ENCODE measurements around the gene OPA1.
"Not testable (repeated sequence)": the region's sequence is repeated elsewhere in the genome, so short reads cannot be mapped to it uniquely, and the experiment has no call there.

The OPA1 gene

GRCh38 chr3:193590088-193590856 is 2.7 kb upstream of the OPA1 start:
- DNase-seq = no peak

DNA sequence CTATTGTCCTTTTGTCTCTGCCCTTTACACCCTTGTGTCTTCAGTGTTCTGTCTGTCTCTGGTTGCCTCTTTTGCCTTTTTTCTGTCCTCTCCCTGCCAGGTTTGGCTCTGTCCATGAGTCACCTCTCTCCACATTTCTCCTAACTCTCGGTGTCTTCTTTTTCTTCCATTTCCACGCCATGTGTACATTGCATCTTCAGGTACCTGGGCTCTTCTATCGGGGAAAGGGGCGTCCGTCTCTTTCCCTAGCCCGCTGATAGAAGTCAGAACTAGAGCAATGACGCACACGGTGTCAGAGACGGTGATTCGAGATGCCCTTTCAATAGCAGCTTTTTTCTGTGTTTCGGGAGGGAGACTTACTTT is 641 bp downstream of the OPA1 start:
- DNase-seq = peak; percentile 35

GRCh38 chr3:193594946-193595689 is 2.1 kb downstream of the OPA1 start:
- DNase-seq = no peak

GRCh38 chr3:193595939-193596487 is 3.0 kb downstream of the OPA1 start:
- DNase-seq = no peak

DNA sequence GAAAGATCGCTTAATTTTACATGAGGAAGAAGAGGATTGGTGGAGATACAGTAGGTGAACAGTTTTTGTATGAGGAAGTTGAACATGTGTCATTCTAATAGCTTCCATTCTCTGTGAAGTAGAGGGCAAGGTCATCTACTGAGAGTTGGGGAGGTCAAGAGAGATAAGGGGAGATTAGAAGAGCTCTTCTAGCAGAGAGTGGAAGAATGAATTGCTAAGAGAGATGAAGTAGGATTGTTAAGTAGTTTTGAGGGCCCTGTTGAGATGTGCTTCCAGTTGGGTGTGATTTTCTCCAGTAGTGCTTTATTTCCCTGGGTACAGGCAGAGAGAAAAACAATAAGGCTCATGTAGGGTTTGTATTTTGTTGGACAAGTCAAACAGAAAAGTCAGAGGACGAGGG is 5.2 kb downstream of the OPA1 start:
- no peak for DNase-seq

DNA sequence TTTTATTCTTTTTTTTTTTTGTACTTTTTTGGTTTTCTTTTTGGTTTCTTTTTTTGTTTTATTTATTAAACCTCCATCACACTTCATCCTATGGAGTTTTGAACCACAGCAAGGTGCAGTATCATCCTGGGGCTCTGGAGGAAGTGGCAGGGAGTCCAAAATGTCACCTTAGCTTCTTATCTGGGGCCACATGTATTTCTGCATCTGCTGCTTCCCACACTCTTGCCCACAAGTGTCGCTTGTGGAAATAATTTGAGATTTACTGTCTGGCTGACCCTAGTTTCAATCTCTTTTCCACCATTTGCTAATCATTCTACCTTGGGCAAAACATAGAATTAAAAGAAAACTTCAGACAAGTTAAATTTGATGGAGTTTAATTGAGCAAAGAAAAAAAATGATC is 6.4 kb downstream of the OPA1 start:
- DNase-seq = no peak

- DNase-seq = no peak
Measured at GRCh38 chr3:193605876-193606275, 12.9 kb downstream of the OPA1 start.

GRCh38 chr3:193606892-193607291 is 13.9 kb downstream of the OPA1 start:
- not testable (repeated sequence) for DNase-seq

GRCh38 chr3:193610516-193610915 is 17.5 kb downstream of the OPA1 start:
- DNase-seq = not testable (repeated sequence)

- no peak for DNase-seq
Measured at GRCh38 chr3:193614430-193614829, 21.4 kb downstream of the OPA1 start.

GRCh38 chr3:193617628-193618027 is 24.6 kb downstream of the OPA1 start:
- DNase-seq = no peak

DNA sequence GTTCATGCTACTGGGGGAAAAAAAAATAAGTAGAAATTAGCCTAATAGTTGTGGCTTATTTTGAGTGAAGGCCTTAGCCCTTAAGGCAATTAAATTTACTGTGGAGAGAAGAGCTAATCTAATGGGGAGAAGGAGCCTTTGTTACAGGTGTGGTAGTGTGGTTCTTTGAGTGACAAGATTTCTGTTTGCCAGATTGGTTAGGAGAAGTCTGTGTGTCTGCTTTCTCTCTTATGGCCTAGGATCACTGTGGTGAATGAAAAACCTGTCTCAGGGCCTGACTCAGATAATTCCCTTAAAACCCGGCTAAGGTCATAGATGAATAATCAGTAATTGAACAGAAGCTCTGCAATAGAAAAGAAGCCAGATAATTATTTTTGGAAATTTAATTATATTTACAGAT is 27.0 kb downstream of the OPA1 start:
- no peak for DNase-seq

GRCh38 chr3:193620650-193621049 is 27.6 kb downstream of the OPA1 start:
- DNase-seq = no peak

GRCh38 chr3:193621127-193621526 is 28.1 kb downstream of the OPA1 start:
- DNase-seq = no peak

- DNase-seq = no peak
Measured at GRCh38 chr3:193630005-193630404, 37.0 kb downstream of the OPA1 start.

DNA sequence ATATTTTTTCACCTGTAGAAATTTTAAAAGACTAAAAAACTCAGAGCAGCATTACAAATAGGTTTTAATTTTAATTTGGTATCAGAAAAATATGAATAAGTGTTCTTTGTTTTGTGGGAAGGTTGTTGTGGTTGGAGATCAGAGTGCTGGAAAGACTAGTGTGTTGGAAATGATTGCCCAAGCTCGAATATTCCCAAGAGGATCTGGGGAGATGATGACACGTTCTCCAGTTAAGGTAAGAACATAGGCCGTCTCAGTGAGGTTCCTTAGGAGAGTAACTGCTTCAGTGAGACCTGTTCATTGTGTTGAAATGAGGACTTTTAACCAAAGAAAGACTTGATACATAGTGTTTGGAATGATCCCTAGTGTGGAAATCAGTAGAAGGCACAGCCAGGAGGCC is 44.8 kb downstream of the OPA1 start:
- DNase-seq = no peak

GRCh38 chr3:193638833-193639232 is 45.8 kb downstream of the OPA1 start:
- no peak for DNase-seq

DNA sequence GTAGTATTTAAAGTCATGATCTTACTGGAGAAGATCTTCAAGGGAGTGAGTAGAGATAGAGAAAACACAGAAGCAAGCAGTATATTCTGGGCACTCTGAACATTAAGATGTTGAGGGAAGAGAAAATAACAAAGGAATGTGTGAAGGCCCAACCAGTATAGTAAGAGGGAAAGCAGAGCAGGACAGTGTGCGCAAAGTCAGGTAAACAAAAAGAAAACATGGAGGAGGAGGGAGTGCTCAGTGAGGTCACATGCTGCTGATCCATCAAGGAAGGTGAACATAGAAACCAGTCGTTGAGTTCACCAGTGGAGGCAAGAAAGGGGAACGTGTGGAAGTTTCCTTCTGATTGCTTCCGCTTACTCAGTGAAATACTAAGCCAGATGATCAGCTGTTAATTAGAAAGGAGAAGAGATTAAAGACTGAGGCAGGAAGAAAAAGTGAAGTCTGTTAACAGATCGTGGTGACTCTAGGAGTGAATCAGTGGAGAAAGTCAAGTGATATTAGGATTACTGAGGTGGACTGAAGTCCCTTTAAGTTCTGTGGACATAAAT is 47.2 kb downstream of the OPA1 start:
- no peak for DNase-seq

GRCh38 chr3:193640728-193641439 is 47.9 kb downstream of the OPA1 start:
- DNase-seq = no peak

GRCh38 chr3:193641440-193641775 is 48.4 kb downstream of the OPA1 start:
- no peak for DNase-seq

- DNase-seq = no peak
Measured at GRCh38 chr3:193645806-193646205, 52.8 kb downstream of the OPA1 start.

DNA sequence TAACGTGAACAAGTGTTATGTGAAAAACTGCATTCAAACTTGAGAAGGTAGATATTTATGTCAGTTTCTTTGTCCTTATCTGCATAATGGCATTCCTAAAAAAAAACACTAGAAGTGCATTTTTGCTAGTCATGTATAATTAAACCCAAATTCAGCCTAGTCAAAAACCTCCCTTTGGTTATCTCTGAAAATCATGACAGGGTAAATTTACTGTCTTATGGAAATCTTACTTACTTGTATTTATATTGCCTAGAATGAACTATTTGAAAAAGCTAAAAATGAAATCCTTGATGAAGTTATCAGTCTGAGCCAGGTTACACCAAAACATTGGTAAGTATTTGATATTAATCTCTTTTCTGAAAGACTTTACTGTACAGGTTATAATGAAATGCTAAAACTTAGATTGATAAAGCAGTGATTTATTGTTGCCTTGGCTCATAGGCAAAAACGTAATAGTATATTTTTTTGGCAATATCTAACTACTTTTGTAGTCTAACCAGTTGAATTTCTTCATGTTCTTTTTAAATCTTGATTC is 55.6 kb downstream of the OPA1 start:
- DNase-seq = no peak

DNA sequence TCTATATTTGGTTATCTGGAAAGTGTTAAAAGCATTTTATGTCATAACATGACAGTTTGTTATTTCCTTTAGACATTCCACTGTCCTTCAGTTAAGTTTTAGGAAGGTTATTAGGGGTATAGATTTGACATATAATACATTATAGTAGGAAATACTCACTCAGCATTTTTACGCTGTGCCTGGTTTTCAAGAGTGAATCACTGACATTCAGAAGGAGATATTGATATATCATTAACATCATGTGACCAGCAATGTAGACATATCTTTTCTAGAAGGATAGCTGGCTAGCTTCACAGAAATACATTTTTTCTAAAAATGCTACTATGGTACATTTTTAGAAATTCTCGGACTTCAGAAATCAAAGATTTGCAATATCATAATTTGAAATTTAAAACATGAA is 57.6 kb downstream of the OPA1 start:
- no peak for DNase-seq
